GM21526 (cell line): Measurements from ENCODE around the gene CLTCL1.

ENCODE experiments used
- ATAC-seq: cut with Tn5 transposase; IDR thresholded peaks from one replicate; pipeline ENCODE4 v1.9.1; 2021; ENCODE audit warnings: moderate library complexity; ENCODE audit not compliant: unreplicated experiment, low FRiP score

Gene CLTCL1

GRCh38 chr22:19152942-19153883 lies 138.3 kb downstream of the CLTCL1 start:
- ATAC-seq, result no peak

GRCh38 chr22:19151329-19152191 lies 140.0 kb downstream of the CLTCL1 start:
- ATAC-seq, result no peak

DNA sequence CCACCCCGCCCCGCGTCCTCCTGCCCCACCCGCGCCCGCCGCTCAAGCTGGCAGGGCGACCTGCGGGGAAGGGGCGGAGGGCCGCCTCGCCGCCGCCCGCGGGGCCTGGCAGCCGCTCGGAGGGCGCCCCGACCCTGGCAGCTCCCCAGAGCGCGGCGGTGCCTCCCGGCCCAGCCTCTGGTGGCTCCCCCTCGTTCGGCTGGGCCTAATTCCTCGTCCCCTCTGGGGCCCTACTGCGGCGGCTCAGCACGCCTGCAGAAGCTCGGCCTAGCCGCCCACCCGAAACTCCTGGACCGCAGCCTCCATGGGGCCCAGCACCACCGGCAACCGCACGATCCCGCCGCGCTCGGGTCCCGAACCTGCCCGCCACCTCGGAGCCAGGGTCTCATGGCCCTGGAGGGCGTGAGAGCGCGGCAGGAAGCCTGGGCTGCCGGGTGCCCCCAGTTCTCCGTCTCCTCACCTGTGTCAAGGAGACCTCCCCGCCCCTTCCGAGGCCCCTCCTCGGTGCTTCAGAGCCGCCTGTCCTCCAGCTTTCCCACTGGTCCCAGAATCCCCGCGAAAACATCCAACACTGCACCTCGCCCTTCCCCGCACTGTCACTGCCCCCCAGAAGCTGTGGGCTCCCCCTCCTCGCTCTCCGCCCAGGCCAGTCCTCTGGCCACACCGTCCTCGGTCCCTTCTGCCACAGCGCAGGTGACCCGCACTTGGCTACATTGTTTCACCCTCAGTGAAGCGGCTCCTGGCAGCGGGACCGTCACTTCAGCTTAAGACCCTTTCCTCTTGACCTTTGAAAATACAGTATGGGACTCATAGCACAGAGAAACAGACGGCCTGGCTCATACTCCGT lies 140.8 kb downstream of the CLTCL1 start:
- ATAC-seq, result no peak

DNA sequence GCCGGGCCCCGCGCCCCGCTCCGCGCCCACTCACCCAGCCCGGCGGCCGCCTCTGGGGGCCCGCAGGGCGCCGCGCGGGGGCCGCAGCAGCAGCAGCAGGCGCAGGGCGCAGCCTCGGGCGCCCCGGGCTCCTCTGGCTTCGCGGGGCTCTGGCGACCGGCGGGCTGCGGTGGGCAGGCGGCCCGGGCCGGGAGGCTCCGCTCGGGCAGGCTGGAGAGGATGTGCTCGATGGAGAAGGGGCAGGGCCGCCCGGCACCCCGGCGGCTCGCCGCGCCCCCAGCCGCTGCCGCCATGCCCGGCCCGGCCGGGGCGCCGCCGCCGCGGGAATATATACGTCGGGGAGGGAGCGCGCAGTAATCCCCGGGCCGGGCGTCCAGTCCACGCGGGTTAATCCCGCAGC lies 141.5 kb downstream of the CLTCL1 start, which contains the start of gene GSC2:
TSS of gene GSC2 (minus strand) at position 302 of the 400 bp plus-strand sequence. CDS start at position 293, 9 bp downstream.
- ATAC-seq, result no peak

DNA sequence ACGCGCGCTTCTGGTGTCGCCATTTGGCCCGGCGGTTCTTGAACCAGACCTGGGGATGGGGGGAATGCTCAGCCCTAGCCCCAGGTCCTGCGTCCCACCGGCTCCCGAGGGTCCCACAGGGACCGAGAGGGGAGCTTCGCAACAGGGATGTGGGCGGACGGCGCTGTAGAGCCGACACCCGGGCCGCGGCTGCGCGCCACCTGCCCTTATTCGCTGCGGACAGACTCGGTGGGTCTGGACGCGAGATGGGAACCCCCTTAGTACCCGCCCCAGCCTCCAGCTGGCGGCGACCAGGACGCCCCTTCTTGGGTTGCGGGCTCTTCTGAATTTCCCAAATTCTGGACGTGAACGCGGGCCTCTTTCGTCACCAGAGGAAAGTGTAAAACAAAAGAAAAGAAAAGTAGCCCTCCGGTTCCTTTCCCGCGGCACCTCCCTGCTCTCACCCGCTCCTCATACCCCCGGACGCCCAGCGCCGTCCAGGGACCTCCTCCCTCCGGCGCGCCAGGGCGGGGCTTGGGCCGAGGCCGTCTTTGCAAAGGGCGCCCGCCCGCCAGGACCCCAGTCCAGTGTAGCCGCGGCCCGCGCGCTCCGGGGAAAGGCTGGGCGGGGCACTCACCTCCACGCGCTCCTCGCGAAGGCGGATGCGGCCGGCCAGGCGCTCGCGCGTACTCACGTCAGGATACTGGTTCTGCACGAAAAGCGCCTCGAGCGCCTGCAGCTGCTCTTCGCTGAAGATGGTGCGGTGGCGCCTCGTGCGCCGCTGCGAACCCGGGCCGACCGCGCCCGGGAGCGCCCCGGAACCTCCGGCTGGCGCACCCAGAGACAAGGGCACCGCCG lies 142.3 kb downstream of the CLTCL1 start:
- ATAC-seq, result no peak

GRCh38 chr22:19148417-19149046 lies 143.0 kb downstream of the CLTCL1 start:
- no peak for ATAC-seq

DNA sequence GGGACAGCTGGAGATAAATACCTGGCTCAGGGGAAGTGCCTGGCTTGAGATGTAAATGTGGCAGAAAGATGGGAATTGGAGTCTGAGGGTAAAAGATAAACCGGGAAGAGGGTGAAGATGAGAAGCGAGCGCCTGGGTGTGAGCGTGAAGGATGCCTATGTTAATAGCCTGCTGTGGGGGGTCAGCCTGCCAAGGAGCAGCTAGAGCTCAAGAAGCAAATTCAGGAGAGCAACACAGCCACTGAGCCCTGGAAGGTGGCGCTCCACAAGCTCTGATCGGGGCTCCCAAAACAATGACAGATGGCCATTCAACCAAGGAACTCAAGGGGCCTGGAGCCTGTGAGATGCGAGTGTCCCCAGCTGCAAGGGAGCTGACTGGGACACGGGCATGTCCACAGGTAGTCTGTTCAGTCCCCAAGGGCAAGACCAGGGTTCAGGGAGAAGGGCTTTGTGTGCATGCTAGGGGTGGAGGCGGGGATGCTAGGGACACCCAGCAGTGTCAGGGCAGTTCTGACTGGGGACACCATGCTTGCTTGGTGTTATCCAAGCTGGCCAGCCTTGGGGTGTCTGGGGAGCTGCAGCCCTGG lies 144.2 kb downstream of the CLTCL1 start:
- ATAC-seq, result no peak

GRCh38 chr22:19146215-19146968 lies 145.1 kb downstream of the CLTCL1 start:
- no peak for ATAC-seq

DNA sequence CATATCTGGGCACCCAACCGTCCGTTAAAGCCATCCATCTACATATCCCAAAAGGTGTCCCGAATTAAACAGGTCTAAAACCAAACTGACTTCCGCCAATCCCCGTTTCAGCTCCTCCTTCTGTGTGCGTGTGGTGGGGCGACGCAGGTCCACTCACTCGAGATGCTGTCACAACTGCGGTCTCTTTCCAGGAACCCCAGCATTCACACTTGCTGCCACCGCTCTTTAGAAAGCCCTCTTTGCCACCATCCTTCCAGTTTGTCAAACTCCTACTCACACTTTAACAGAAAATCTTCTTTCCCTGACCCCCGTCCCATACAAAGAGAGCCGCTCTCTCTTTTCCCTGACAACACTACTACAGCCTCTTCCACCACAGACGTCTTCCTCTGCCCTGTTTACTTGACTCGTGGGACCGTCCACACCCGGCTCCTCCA lies 147.5 kb downstream of the CLTCL1 start:
- ATAC-seq, result no peak

DNA sequence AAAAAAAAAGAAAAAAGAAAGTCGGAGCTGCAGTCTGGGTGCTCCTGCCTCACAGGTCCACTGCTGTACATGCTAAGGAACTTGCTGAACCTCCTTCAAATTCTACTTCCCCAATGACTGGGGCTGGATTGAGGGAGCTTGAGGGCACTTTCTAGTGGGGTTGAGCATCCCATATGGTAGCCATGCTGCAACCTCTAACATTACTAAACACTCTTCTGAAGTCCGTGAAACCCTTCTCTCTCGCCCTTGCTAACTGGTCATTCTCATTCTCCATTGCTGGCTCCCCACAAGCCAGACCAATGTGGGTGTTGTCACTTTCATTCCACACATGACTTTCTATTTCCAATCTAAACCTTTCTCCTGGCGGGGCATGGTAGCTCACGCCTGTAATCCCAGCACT lies 148.3 kb downstream of the CLTCL1 start:
- no peak for ATAC-seq

- ATAC-seq, result no peak
Observed at GRCh38 chr22:19142394-19142793, 149.1 kb downstream of the CLTCL1 start.

GRCh38 chr22:19139974-19140373 lies 151.5 kb downstream of the CLTCL1 start:
- ATAC-seq, result no peak

GRCh38 chr22:19139001-19139356 lies 152.5 kb downstream of the CLTCL1 start:
- ATAC-seq, result no peak

- no peak for ATAC-seq
Observed at GRCh38 chr22:19138217-19139000, 153.1 kb downstream of the CLTCL1 start.

DNA sequence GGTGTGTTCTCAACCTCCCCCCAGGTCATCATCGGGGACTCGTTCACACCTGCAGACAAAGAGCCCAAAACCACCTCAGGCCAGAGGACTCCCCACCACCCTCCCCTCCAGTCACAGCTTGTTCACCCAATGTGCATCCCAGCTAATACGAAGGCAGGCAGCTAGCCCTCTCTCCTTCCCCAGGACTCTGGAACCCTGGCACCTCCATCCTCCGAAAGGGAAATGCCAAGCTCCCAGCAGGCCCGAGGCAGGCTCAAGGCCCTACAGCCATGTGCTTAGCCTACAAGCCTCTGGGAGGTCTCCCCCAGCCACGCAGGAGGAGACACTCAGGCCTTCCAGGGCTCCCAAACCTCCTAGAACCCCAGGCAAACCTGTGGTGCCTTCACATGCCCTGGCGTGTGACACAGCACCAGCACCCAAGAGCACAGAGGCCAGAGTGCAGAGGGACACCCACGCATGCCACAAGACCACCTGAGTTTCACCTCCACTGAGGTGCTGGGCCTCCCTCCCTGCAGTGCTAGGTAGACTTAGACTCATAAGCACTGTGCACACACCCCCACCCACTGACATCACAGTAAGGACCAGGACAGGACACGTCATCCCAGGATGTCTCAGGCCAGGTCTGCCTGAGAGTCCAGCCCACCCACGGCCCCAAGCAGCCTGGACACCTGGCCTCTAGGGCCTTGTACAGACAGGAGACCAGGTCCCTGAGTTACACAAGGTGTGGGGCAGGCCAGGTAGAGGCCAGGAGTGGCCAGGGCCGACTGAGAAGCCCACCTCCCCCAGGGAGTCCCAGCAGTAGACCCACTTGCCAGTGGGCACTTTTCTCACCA lies 153.9 kb downstream of the CLTCL1 start:
- no peak for ATAC-seq

DNA sequence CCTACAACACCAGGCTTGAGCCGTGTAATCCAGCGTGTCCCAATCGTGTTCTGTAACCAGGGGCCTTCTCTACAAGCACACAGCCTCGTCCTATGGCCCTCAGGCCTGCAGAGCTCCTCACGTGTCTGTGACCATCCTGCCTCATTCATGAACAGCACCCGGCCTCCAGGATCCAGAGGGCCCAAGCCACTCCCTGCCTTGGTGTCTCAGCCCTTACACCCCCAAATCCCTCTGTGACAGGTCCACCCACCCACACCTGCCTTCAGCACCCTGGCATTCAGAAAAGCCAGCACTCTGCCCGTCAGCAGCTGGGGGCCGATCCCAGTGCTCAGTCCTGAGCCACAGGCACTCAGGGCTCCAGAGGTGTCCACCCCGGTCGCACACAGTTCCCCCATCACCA lies 154.6 kb downstream of the CLTCL1 start:
- ATAC-seq, result no peak
